AG04450 (cell line): ENCODE measurements around the gene IL36G. TPM values are rescaled to one million over a fixed set of nuclear protein-coding genes. Genes with fewer than 3 reads are reported as not detected.

ENCODE experiments used
- CTCF ChIA-PET: fragments of 300-600, 350-600 bp; formaldehyde crosslinking; extraction: SDS; loops from one replicate; lab custom pipeline; 2022; ENCODE audit warnings: antibody characterized with exemption, inconsistent platforms; lab: Charles Lee
- POLR2A ChIA-PET: fragments of 350-600 bp; formaldehyde crosslinking; extraction: SDS; loops from one replicate; lab custom pipeline; 2021; ENCODE audit warnings: antibody characterized with exemption, inconsistent platforms; lab: Yijun Ruan, JAX
- DNase-seq: peaks from one replicate; pipeline ENCODE4 v3.0.0-alpha.2; 2011; ENCODE audit warnings: low read depth, low spot score
- H3K27ac ChIP-seq: one replicate; pipeline ENCODE4 v1.5.1; 2012; ENCODE audit warnings: low read depth, low read length, control low read depth
- H3K27me3 ChIP-seq: one replicate; pipeline ENCODE4 v1.6.0; 2012; ENCODE audit warnings: low read length; ENCODE audit not compliant: control insufficient read depth, insufficient read depth
- H3K4me3 ChIP-seq: 2 replicates; pipeline ENCODE4 v1.5.1; 2011; ENCODE audit warnings: mild to moderate bottlenecking, low read depth, low read length, control low read depth
- H3K9me3 ChIP-seq: 2 replicates; pipeline ENCODE4 v1.5.1; 2012; ENCODE audit warnings: low read length; ENCODE audit not compliant: control insufficient read depth, insufficient read depth
- polyA plus RNA-seq: library from polyadenylated mRNA; depleted of rRNA; stranded (reverse); fragments of >200 nt; gene quantifications from 2 replicates; pipeline ENCODE4 v1.2.3, GENCODE V29; 2011
- TF ChIP-seq, protein P1 (sequence below): IDR thresholded peaks from 2 replicates; pipeline ENCODE4 v1.5.1; 2011; ENCODE audit warnings: low read depth, low read length, control low read depth, inconsistent platforms

The IL36G gene
- polyA plus RNA-seq, 1 experiment = not detected

DNA sequence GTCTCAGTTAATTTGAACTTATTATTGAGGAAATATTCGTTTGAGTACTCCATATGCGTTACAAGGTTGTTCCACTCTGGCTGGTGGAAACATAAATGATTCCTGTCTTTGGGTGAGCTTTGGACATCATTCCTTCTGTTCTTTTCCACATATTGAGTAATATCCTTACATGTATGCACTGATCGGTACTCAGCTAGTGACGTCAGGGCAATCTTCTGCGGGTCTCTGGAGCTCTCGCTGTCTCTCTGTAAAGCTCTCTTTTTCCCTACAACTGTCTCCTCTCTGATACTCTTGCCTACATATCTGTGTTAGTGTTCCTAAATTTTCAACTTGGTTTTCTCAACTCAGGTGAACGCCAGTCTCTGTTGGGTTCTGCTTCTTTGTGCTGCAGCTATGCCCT lies 23.4 kb upstream of the IL36G start:
- CTCF ChIA-PET = interaction anchor here (3.1 to 3.6 kb wide), 2 partner anchors 13 to 205 kb away, joined by 31 to 36 read pairs; no protein-coding TSS in a partner anchor
- no peak for DNase-seq
- TF ChIP-seq, protein P1, sequence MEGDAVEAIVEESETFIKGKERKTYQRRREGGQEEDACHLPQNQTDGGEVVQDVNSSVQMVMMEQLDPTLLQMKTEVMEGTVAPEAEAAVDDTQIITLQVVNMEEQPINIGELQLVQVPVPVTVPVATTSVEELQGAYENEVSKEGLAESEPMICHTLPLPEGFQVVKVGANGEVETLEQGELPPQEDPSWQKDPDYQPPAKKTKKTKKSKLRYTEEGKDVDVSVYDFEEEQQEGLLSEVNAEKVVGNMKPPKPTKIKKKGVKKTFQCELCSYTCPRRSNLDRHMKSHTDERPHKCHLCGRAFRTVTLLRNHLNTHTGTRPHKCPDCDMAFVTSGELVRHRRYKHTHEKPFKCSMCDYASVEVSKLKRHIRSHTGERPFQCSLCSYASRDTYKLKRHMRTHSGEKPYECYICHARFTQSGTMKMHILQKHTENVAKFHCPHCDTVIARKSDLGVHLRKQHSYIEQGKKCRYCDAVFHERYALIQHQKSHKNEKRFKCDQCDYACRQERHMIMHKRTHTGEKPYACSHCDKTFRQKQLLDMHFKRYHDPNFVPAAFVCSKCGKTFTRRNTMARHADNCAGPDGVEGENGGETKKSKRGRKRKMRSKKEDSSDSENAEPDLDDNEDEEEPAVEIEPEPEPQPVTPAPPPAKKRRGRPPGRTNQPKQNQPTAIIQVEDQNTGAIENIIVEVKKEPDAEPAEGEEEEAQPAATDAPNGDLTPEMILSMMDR = no peak
- POLR2A ChIA-PET = no interaction called here
- peaks cover 29% of the 10 kb centered on the region for H3K27me3 ChIP-seq
- H3K9me3 ChIP-seq = no peaks in the 10 kb centered on the region
- no peak overlapping the region for H3K27ac ChIP-seq
- H3K4me3 ChIP-seq = no peak overlapping the region

DNA sequence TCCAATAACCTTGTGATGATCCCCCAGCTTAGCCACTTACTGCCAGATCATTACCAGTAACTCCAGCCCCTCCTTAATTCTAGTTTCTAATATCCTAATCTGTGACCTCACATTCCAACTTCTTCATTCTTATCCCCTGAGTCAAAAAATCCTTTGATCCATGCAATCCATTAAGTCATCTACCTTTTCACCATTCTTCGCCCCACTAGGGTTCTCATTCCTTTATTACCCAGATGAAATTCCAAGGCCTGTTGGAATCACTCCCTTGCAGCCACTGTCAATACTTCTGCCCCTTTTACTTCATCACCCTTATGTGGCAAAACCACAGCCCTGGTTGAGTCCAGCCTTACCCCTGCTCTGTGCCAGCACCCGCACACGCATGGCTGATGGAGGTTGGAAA lies 20.3 kb upstream of the IL36G start:
- TF ChIP-seq, protein P1 = no peak
- POLR2A ChIA-PET = no interaction called here
- CTCF ChIA-PET = interaction anchor here (3.3 to 4.2 kb wide), 2 partner anchors 16 to 207 kb away, joined by 32 to 74 read pairs; no protein-coding TSS in a partner anchor
- H3K9me3 ChIP-seq = no peaks in the 10 kb centered on the region
- peaks cover 22% of the 10 kb centered on the region for H3K27me3 ChIP-seq
- DNase-seq = no peak
- H3K27ac ChIP-seq = no peak overlapping the region
- H3K4me3 ChIP-seq = no peak overlapping the region

DNA sequence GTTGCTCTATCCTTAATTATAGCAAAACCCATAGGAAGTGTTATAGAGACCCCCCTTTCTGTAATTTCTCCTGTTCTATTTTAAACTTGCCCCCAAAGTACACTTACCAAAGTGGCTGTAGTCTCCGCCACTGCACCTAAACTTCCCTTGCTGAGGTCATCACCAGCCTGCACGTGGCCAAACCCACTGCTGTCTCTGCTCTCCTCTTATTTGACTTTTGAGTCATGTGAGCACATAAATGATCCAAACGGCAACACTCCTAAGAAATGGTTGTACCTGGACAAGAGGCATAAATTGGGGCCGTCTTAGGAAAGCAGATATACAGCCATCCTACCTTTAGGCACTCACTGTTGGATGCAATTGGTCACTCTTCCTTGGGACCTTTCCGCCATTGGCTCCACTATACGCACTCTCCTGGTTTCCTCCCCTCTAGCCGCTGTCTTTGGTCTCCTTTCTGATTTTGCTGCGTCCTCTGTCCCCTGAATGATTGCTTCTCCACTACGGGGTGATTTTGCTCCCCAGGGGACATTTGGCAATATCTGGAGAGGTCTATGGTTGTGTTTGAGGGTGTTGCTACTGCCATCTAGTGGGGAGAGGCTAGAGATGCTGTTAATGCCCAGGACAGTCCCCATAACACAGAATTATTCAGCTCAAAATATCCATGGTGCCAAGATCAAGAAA lies 19.2 kb upstream of the IL36G start:
- ChIA-PET CTCF (interaction anchor here (0.5 to 4.2 kb wide), 31 partner anchors 9 to 439 kb away, joined by 3 to 74 read pairs (median 3); no protein-coding TSS in a partner anchor), POLR2A (no interaction called here)
- DNase-seq = peak; percentile 30
- no peak overlapping the region for H3K4me3 ChIP-seq
- TF ChIP-seq, protein P1 = peak; percentile 89
- H3K27me3 ChIP-seq = peaks cover 25% of the 10 kb centered on the region
- no peak overlapping the region for H3K27ac ChIP-seq
- no peaks in the 10 kb centered on the region for H3K9me3 ChIP-seq

DNA sequence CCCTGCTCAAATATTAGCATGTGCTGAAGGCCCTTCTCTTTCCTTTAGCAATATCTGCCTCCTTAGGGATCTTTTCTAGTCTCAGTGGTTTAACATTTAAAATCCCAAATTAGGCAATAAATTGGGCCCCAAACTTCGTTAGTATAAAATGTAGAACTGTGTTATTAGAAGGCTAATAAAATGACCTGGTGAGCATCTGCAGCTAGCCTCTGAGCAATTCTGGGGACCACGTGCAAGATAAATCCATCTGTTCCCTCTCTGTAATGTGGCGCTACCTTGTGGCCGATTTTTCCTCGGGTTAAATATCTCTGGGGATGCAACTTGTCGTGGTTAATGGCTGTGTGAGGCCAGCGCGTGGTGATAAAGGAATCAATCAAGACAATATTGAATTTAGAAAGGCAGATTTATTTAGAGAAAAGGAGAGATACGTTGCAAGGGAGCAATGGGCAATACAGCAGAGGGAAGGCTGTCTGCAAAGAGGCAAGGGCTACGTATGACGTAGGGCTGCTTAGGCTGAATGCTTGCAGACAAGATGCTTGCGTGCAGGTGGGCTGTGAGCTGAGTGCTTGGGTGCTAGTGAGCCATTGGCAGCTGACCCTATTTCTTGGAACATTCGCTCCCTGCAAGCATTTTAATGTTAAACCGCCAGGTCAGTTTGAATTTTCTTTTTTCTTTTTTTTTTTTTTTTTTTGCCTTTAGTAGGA lies 18.5 kb upstream of the IL36G start:
- ChIA-PET CTCF (interaction anchor here (0.5 to 4.2 kb wide), 35 partner anchors 8 to 1915 kb away, joined by 3 to 74 read pairs (median 4); no protein-coding TSS in a partner anchor), POLR2A (no interaction called here)
- Histone ChIP-seq H3K9me3 (no peaks in the 10 kb centered on the region), H3K27ac (no peak overlapping the region), H3K4me3 (no peak overlapping the region), H3K27me3 (peaks cover 20% of the 10 kb centered on the region)
- DNase-seq = no peak
- TF ChIP-seq, protein P1 = no peak
